SK-N-SH treated with all-trans-retinoic acid at 6 μM for 48 hours (cell line): ENCODE results near the gene CCDC171.

Experiments used
- ARNTL ChIP-seq: fragments of 450-650 bp; formaldehyde crosslinking; IDR thresholded peaks from 2 replicates; pipeline ENCODE4 v1.5.0; 2020; ENCODE audit warnings: low read depth, mild to moderate bottlenecking, moderate library complexity, borderline replicate concordance
- PPARA ChIP-seq: fragments of 250-450 bp; sonication (Bioruptor Pico); IDR thresholded peaks from 2 replicates; pipeline ENCODE4 v1.5.0; 2020; ENCODE audit warnings: mild to moderate bottlenecking, borderline replicate concordance
- RARB ChIP-seq: fragments of 250-450 bp; sonication (Bioruptor Pico); IDR thresholded peaks from 2 replicates; pipeline ENCODE4 v1.8.0; 2021; ENCODE audit warnings: mild to moderate bottlenecking, moderate library complexity
- TOX ChIP-seq: fragments of 250-450 bp; sonication (Bioruptor Pico); IDR thresholded peaks from 2 replicates; pipeline ENCODE4 v1.8.0; 2021; ENCODE audit warnings: mild to moderate bottlenecking, moderate library complexity, borderline replicate concordance
- ZC3H10 ChIP-seq: fragments of 250-450 bp; sonication (Bioruptor Pico); IDR thresholded peaks from 2 replicates; pipeline ENCODE4 v1.5.1; 2021; ENCODE audit warnings: mild to moderate bottlenecking, moderate library complexity
- ZNF565 ChIP-seq: fragments of 450-650 bp; formaldehyde crosslinking; conservative IDR thresholded peaks from 2 replicates; pipeline ENCODE4 v1.5.0; 2020; ENCODE audit warnings: low read depth, mild to moderate bottlenecking, moderate library complexity
- TF ChIP-seq, protein P1 (sequence below): fragments of 250-450 bp; sonication (Bioruptor Pico); IDR thresholded peaks from 2 replicates; pipeline ENCODE4 v1.8.0; 2020; ENCODE audit warnings: mild to moderate bottlenecking, moderate library complexity, borderline replicate concordance
- TF ChIP-seq, protein P2 (sequence below): fragments of 250-450 bp; sonication (Bioruptor Pico); IDR thresholded peaks from 2 replicates; pipeline ENCODE4 v1.5.1; 2020; ENCODE audit warnings: low read depth, mild to moderate bottlenecking, moderate library complexity

DNA sequence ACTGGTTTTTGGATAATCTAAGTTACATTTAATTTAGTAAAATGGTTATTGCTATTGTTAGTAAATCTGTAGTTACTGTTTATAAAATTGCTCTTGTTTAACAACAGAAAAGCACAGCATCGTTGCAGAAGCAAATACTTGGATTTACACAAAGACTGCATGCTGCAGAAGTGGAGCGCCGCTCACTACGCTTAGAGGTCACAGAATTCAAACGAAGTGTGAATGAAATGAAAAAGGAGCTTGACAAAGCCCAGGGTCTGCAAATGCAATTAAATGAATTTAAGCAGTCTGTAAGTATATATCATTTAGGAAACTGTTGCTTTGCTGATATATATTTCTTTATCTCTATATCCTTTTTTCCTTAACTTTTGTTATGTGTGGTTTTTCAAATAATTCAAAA lies 226.0 kb downstream of the CCDC171 start:
- TF ChIP-seq, protein P1, sequence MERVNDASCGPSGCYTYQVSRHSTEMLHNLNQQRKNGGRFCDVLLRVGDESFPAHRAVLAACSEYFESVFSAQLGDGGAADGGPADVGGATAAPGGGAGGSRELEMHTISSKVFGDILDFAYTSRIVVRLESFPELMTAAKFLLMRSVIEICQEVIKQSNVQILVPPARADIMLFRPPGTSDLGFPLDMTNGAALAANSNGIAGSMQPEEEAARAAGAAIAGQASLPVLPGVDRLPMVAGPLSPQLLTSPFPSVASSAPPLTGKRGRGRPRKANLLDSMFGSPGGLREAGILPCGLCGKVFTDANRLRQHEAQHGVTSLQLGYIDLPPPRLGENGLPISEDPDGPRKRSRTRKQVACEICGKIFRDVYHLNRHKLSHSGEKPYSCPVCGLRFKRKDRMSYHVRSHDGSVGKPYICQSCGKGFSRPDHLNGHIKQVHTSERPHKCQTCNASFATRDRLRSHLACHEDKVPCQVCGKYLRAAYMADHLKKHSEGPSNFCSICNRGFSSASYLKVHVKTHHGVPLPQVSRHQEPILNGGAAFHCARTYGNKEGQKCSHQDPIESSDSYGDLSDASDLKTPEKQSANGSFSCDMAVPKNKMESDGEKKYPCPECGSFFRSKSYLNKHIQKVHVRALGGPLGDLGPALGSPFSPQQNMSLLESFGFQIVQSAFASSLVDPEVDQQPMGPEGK (CRISPR knock-in tag), result no peak
- TF ChIP-seq TOX (CRISPR knock-in tag), result no peak
- TF ChIP-seq RARB (CRISPR knock-in tag), result no peak
- no peak for TF ChIP-seq PPARA (CRISPR knock-in tag)
- TF ChIP-seq ZNF565 (CRISPR knock-in tag), result no peak
- TF ChIP-seq ARNTL (CRISPR knock-in tag), result no peak
- TF ChIP-seq, protein P2, sequence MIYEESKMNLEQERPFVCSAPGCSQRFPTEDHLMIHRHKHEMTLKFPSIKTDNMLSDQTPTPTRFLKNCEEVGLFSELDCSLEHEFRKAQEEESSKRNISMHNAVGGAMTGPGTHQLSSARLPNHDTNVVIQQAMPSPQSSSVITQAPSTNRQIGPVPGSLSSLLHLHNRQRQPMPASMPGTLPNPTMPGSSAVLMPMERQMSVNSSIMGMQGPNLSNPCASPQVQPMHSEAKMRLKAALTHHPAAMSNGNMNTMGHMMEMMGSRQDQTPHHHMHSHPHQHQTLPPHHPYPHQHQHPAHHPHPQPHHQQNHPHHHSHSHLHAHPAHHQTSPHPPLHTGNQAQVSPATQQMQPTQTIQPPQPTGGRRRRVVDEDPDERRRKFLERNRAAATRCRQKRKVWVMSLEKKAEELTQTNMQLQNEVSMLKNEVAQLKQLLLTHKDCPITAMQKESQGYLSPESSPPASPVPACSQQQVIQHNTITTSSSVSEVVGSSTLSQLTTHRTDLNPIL (CRISPR knock-in tag), result no peak
- TF ChIP-seq ZC3H10 (CRISPR knock-in tag), result no peak
